Measurements from ENCODE around the gene CPED1.
"Not testable (repeated sequence)": the region's sequence is repeated elsewhere in the genome, so short reads cannot be mapped to it uniquely, and the experiment has no call there.

Gene CPED1

DNA sequence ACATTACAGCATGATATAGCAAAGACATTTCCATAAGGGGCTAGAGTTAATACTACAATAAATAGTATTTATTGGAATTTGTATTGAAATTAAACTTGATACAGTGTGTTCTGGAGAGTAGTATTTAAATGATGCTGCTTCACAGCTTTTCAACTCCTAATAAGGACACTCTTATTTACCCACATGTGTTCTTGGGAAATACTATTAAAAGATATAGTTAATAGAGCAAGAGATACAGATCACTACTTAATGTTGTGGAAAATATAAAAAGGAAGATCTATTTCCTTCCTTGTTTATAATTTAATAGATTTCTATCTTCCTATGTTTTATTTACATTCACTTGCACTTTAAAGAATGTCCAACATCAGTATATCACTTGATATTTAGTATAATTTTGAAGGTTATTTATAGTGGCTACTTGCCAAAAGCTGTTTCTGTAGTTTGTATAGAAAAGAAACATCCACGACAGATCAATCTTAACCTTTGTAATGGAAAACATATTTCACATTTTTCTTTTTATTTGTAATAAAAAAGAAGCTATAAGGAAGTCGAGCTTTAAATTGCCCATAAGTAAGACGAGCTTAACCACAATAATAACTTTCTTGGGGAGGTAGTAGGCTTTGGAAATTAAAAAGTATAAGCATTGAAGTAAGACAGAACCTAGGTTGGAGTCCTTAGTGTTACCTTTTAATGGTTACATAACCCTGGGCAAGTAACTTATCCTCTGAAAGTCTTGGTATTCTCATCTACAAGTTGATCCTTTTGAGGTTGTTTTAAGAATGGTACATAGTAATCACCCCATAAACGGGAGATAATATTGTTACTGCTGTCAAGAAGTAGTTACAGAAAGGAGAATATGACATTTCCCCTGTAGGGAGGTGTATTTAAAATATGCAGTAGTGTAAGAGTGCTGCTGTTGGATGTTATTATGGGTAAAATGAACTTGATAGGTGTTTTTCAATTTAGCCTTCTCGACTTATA lies 32.8 kb downstream of the CPED1 start:
- Histone ChIP-seq H2AFZ (ENCODE audit: low read depth, low read length) (no peak overlapping the region), H3K4me3 (ENCODE audit: low read length) (no peak overlapping the region), H3K4me1 (ENCODE audit: insufficient read depth, low read length) (no peaks in the 10 kb centered on the region), H3K27me3 (ENCODE audit: insufficient read depth, low read length) (no peaks in the 10 kb centered on the region), H3K9me3 (ENCODE audit: low read length) (peaks cover 2% of the 10 kb centered on the region), H3K36me3 (ENCODE audit: insufficient read depth, low read length) (no peaks in the 10 kb centered on the region)

DNA sequence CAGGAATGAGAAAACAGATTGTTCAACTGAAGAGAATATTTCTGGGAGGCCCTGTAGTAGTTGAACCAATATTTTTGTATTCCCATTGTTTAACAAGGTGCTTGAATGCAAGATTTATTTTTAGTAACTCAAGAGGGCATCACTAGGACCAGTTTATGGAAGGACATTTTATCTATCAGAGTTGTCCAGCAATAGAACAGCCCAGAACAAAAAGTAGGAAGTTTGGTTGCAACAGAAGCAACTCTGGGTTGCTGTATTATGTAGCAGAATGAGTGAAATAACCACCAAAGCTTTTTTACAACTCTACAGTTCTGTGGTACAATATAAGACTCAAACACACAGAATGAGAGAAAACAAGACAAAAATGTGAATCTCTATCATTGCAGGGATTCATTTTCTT lies 34.7 kb downstream of the CPED1 start:
- no peaks in the 10 kb centered on the region for H3K36me3 ChIP-seq (ENCODE audit: insufficient read depth, low read length)
- no peak overlapping the region for H2AFZ ChIP-seq (ENCODE audit: low read depth, low read length)
- H3K9me3 ChIP-seq (ENCODE audit: low read length) = peaks cover 2% of the 10 kb centered on the region
- no peak overlapping the region for H3K4me3 ChIP-seq (ENCODE audit: low read length)
- no peaks in the 10 kb centered on the region for H3K27me3 ChIP-seq (ENCODE audit: insufficient read depth, low read length)
- no peaks in the 10 kb centered on the region for H3K4me1 ChIP-seq (ENCODE audit: insufficient read depth, low read length)

DNA sequence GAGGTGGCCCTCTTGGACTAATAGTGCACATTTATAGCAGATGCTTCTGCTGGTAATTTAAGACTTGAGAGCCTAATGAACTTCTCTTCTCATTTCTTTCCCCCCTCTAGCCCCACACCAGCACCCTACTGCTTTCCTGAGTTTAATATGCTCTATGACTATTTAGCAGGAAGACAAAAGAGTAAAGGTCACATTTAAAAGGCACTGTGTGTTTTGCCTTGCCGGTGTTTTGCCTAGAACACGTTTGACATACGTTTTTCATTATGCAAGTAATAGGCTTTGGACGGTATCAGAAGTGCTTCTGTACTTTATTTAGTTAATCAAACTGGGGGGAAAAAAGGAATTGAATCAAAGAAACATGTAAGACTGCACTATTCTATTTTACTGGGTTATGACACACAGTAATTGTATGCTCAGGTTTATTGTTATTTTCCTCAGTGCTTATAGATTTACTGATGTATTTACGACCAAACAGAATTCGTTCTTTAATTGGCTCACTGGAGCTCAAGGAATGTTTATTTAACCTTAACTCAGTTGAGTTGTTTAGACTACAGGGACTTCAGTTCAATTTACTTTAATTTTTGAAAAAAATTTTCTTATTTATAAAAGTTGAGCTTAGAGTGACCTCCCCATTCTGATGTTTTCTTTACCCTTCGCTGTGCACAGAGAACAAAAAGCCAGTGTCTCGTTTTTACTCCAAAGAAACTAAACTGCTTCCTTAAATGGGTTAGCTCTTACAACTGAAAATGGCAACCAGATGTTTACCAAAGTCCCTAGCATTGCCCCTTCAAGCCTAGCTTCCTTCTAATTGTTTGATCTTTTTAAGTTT lies 35.4 kb downstream of the CPED1 start:
- Histone ChIP-seq H3K4me1 (ENCODE audit: insufficient read depth, low read length) (no peaks in the 10 kb centered on the region), H3K36me3 (ENCODE audit: insufficient read depth, low read length) (no peaks in the 10 kb centered on the region), H3K4me3 (ENCODE audit: low read length) (no peak overlapping the region), H3K27me3 (ENCODE audit: insufficient read depth, low read length) (no peaks in the 10 kb centered on the region), H3K9me3 (ENCODE audit: low read length) (peaks cover 2% of the 10 kb centered on the region), H2AFZ (ENCODE audit: low read depth, low read length) (peak overlapping the region; percentile 38)

DNA sequence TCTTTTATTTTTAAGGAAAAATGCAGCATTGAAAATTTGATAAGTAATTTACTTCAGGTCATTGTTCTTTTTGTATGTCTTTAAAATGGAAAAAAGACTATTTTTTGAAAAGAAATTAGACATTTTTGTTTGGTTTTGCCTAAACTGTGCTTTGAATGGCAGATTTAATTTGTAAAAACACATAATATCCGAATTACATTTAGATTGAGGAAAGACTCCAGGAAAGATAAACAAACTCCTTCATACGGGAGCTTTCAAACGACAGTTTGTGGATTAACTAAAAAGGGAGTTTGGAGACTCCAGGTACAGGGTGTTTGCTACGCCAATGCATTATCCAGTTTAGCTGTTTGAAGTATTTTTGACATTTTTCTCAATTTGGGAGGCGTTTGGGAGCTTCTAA lies 36.1 kb downstream of the CPED1 start:
- no peaks in the 10 kb centered on the region for H3K36me3 ChIP-seq (ENCODE audit: insufficient read depth, low read length)

DNA sequence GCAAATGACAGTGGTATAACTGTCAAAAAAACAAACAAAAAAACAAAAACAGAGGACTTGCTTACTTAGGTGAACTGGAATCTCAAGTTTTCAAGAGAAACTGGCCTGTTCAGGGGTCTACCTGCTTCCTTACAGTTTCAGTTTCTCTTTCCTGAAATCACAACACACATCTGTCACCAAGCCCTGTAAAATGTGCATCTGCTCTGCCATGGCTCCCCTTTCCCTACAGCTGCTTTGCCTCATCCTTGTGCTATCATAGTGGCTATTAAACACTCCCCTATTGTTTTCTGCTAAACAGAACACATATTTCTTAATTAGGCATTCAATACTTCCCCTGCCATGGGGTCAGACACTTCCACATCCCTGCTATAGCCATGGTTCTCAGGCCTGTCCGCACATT lies 37.6 kb downstream of the CPED1 start:
- Histone ChIP-seq H3K27me3 (ENCODE audit: insufficient read depth, low read length) (no peaks in the 10 kb centered on the region), H3K36me3 (ENCODE audit: insufficient read depth, low read length) (no peaks in the 10 kb centered on the region), H3K9me3 (ENCODE audit: low read length) (peaks cover 2% of the 10 kb centered on the region), H2AFZ (ENCODE audit: low read depth, low read length) (no peak overlapping the region), H3K4me3 (ENCODE audit: low read length) (no peak overlapping the region), H3K4me1 (ENCODE audit: insufficient read depth, low read length) (no peaks in the 10 kb centered on the region)

More for the DNA sequence above, 36.1 kb downstream of the CPED1 start:
- H3K4me3 ChIP-seq (ENCODE audit: low read length) = no peak overlapping the region
- H2AFZ ChIP-seq (ENCODE audit: low read depth, low read length) = peak overlapping the region; percentile 38
- H3K9me3 ChIP-seq (ENCODE audit: low read length) = peaks cover 2% of the 10 kb centered on the region
- H3K4me1 ChIP-seq (ENCODE audit: insufficient read depth, low read length) = no peaks in the 10 kb centered on the region
- H3K27me3 ChIP-seq (ENCODE audit: insufficient read depth, low read length) = no peaks in the 10 kb centered on the region

DNA sequence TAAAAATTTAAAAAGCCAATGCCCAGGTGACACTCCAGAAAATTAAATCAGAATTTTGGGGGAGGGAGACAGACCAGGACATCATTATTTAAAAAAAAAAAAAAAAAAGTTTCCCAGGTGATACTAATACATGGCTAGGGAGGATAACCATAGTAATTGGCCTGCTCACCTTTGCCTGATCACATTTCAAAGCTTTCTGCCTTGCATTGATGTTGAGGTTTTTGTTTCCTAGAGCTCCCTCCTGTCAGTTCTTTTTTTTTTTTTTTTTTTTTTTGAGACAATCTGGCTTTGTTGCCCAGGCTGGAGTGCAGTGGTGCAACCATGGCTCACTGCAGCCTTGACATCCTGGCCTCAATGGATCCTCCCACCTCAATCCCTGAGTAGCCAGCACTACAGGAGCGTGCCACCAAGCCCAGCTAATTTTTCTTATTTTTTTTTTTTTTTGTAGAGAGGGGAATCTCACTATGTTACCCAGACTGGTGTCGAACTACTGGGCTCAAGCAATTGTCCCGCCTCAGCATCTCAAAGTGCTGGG lies 38.1 kb downstream of the CPED1 start:
- Histone ChIP-seq H3K9me3 (ENCODE audit: low read length) (peaks cover 2% of the 10 kb centered on the region), H3K36me3 (ENCODE audit: insufficient read depth, low read length) (no peaks in the 10 kb centered on the region), H3K27me3 (ENCODE audit: insufficient read depth, low read length) (no peaks in the 10 kb centered on the region), H2AFZ (ENCODE audit: low read depth, low read length) (no peak overlapping the region), H3K4me3 (ENCODE audit: low read length) (no peak overlapping the region), H3K4me1 (ENCODE audit: insufficient read depth, low read length) (no peaks in the 10 kb centered on the region)

DNA sequence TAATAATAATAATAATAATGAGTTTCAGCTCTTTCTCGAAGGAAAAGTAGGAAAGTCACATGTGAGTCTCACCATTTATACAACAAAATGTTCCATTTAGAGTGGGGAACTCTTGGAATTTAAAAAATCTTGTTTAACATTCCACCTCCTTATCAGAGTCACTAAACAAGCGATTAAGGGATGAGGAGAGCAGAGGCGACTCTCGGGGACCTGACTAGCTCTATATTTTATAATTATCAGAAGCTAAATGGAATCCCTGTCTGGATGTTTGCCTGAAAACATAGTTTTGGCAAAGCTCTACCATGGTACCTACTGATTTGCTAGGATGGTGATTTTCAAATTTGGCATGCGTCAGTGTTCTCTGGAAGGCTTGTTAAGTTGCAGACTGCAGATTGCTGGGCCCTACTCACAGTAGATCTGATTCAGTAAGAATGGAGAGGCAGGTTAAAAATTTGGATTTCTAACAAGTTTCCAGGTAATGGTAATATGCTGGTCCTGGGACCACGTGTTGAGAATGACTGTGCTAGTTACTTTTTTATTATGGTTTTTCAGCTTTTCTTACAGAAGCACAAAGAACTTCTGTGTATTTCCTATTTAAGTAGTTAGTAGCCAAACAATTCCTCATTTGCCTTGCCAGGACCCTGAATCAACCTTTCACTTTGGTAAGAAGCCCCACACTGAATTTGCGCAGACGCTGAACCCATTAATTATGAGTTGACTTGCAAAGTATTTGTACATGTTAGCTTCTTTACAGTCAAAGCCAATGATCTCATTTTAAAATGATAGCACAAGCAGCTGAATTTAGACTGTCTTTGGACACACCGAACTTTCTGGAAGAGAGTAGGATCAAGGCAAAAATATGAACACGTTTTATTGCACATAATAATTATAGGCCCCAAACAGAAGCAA lies 39.5 kb downstream of the CPED1 start:
- Histone ChIP-seq H3K4me3 (ENCODE audit: low read length) (no peak overlapping the region), H2AFZ (ENCODE audit: low read depth, low read length) (no peak overlapping the region), H3K9me3 (ENCODE audit: low read length) (peaks cover 2% of the 10 kb centered on the region), H3K4me1 (ENCODE audit: insufficient read depth, low read length) (no peaks in the 10 kb centered on the region), H3K36me3 (ENCODE audit: insufficient read depth, low read length) (no peaks in the 10 kb centered on the region), H3K27me3 (ENCODE audit: insufficient read depth, low read length) (no peaks in the 10 kb centered on the region)

- Histone ChIP-seq H3K4me1 (ENCODE audit: insufficient read depth, low read length) (no peaks in the 10 kb centered on the region), H3K27me3 (ENCODE audit: insufficient read depth, low read length) (no peaks in the 10 kb centered on the region), H3K4me3 (ENCODE audit: low read length) (no peak overlapping the region), H3K36me3 (ENCODE audit: insufficient read depth, low read length) (no peaks in the 10 kb centered on the region), H2AFZ (ENCODE audit: low read depth, low read length) (no peak overlapping the region), H3K9me3 (ENCODE audit: low read length) (peaks cover 2% of the 10 kb centered on the region)
Observed at GRCh38 chr7:121029302-121029701, 40.8 kb downstream of the CPED1 start.

GRCh38 chr7:121030308-121030707 lies 41.8 kb downstream of the CPED1 start:
- Histone ChIP-seq H3K9me3 (ENCODE audit: low read length) (peaks cover 2% of the 10 kb centered on the region), H3K36me3 (ENCODE audit: insufficient read depth, low read length) (no peaks in the 10 kb centered on the region), H2AFZ (ENCODE audit: low read depth, low read length) (no peak overlapping the region), H3K4me1 (ENCODE audit: insufficient read depth, low read length) (no peaks in the 10 kb centered on the region), H3K27me3 (ENCODE audit: insufficient read depth, low read length) (no peaks in the 10 kb centered on the region), H3K4me3 (ENCODE audit: low read length) (no peak overlapping the region)

DNA sequence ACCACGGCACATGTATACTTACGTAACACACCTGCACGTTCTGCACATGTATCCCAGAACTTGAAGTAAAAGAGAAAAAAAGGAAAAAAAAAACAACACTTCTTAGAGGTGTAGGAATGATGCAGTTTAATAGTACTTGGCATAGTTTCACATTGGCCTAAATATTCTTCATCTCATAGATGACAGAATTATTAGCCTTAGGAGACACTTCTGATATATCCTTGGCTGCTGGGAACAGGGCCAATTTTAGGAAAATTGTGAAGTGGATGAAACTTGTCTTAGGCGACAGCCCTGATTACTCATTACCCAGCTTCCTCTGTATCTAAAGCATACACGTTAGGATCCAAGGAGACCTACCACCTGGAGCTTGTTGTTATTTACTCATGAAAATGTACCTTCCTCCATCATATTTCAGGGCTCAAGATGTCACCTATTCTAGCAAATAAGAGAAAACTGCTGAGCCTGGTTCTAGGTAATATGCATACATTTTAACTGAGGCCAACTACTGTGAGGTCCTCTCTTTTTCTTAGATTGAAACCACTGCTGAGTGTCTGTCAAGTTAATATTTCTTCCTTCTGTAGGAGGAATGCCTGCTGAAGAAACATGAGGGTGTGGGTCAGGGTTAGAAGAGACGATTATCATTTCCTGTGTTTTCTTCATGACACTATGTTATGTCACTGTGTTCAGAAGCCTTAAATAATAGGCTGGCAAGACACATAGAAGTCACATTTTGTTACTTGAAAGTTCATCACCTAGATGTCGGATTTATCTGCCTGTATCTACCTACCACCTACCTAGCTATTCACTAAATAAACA lies 44.3 kb downstream of the CPED1 start:
- Histone ChIP-seq H3K36me3 (ENCODE audit: insufficient read depth, low read length) (no peaks in the 10 kb centered on the region), H3K4me1 (ENCODE audit: insufficient read depth, low read length) (no peaks in the 10 kb centered on the region), H3K9me3 (ENCODE audit: low read length) (no peaks in the 10 kb centered on the region), H2AFZ (ENCODE audit: low read depth, low read length) (no peak overlapping the region), H3K27me3 (ENCODE audit: insufficient read depth, low read length) (no peaks in the 10 kb centered on the region), H3K4me3 (ENCODE audit: low read length) (no peak overlapping the region)

DNA sequence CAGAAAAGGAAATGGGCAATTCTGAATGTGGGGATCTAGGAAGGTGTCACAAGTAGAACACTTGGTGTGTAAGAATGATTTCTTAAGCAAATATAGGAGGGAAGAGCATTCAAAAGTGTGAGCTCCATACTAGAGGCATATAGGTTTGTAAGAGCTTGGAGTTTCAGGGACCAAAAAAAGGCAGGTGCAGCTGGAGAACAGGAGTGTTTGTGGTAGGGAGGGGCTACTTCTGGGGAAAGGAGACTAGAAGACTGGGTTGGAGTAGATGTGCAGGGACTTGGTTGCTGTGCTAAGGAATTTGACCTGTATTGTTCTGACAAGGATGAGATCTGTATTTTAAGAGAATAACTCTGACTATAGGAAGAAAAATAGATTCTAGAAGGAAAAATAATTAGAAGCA lies 46.4 kb downstream of the CPED1 start:
- Histone ChIP-seq H2AFZ (ENCODE audit: low read depth, low read length) (no peak overlapping the region), H3K4me3 (ENCODE audit: low read length) (no peak overlapping the region), H3K9me3 (ENCODE audit: low read length) (no peaks in the 10 kb centered on the region), H3K4me1 (ENCODE audit: insufficient read depth, low read length) (no peaks in the 10 kb centered on the region), H3K27me3 (ENCODE audit: insufficient read depth, low read length) (no peaks in the 10 kb centered on the region), H3K36me3 (ENCODE audit: insufficient read depth, low read length) (no peaks in the 10 kb centered on the region)

- H3K27me3 ChIP-seq (ENCODE audit: insufficient read depth, low read length); H3K36me3 ChIP-seq (ENCODE audit: insufficient read depth, low read length): not testable (repeated sequence)
Observed at GRCh38 chr7:121036776-121037175, 48.3 kb downstream of the CPED1 start.

More at GRCh38 chr7:121036776-121037175, 48.3 kb downstream of the CPED1 start:
- H3K4me1 ChIP-seq (ENCODE audit: insufficient read depth, low read length); H3K4me3 ChIP-seq (ENCODE audit: low read length); H2AFZ ChIP-seq (ENCODE audit: low read depth, low read length); H3K9me3 ChIP-seq (ENCODE audit: low read length): not testable (repeated sequence)

All from neuron (in vitro differentiated cells).